ENCODE results near the gene OXSR1. TPM values are rescaled to one million over a fixed set of nuclear protein-coding genes. Genes with fewer than 3 reads are reported as not detected.

Gene OXSR1
- total RNA-seq, 1 experiment from 2014 or later = 35.1 TPM

GRCh38 chr3:38119248-38119544 is 46.1 kb upstream of the OXSR1 start:
- H3K4me3 ChIP-seq (replicated peaks in 1 of 2; ENCODE audit: low read depth in 1 of 2, low read length in 2 of 2) = no peak overlapping the region
- no peak overlapping the region for H2AFZ ChIP-seq (ENCODE audit: low read depth, low read length, poor library complexity, severe bottlenecking)
- intact Hi-C loops (cut with micrococcal nuclease) = loop anchor here (5.0 to 10.0 kb wide), 4 partner anchors 144 to 723 kb away; partner anchors contain the start of gene XYLB
- ChIA-PET RAD21 (ENCODE audit: low non-redundant PET in 1 of 2, low total read pairs in 2 of 2, uncharacterized antibody in 2 of 2, unreplicated experiment in 2 of 2) (no interaction called here), CTCF (interaction anchor here (2.5 kb wide), 1 partner anchor 361 kb away, joined by 7 read pairs; no protein-coding TSS in a partner anchor), POLR2A (no interaction called here)
- H3K9me3 ChIP-seq (ENCODE audit: control insufficient read depth in 1 of 2, insufficient read depth in 1 of 2, low read depth in 1 of 2, low read length in 2 of 2) = no peaks in the 10 kb centered on the region
- H4K20me1 ChIP-seq (ENCODE audit: insufficient read depth) = no peaks in the 10 kb centered on the region
- H3K27ac ChIP-seq (ENCODE audit: low read depth, low read length) = no peak overlapping the region
- ATAC-seq (no peak), DNase-seq (ENCODE audit: low read depth, low spot score) (no peak)
- no peaks in the 10 kb centered on the region for H3K27me3 ChIP-seq (ENCODE audit: insufficient read depth, low read length)
- H3K9ac ChIP-seq (ENCODE audit: low read length) = no peak overlapping the region
- BruUV-seq (replicated peaks) = no TSS peak
- H3K4me1 ChIP-seq (ENCODE audit: control insufficient read depth in 1 of 2, insufficient read depth in 2 of 2, low read length in 2 of 2) = peaks cover 5 to 11% of the 10 kb centered on the region in 2 experiments; a peak in 3 of 4 replicates
- TF ChIP-seq EZH2 (IDR thresholded peaks at IDR 0.05) (no peak), SRF (IDR thresholded peaks at IDR 0.05; ENCODE audit: low read depth) (no peak), ZBTB33 (IDR thresholded peaks at IDR 0.05; ENCODE audit: extremely low read depth, insufficient replicate concordance, low read length) (no peak), RAD21 (IDR thresholded peaks at IDR 0.05; ENCODE audit: low read depth) (no peak), EGR1 (IDR thresholded peaks at IDR 0.05; ENCODE audit: low read depth) (no peak), ZNF274 (IDR thresholded peaks at IDR 0.05; ENCODE audit: low read depth, low read length) (no peak), SP1 (IDR thresholded peaks at IDR 0.05; ENCODE audit: low read depth) (no peak), POLR2A (IDR thresholded peaks at IDR 0.05; ENCODE audit: borderline replicate concordance, extremely low read depth, insufficient read depth, insufficient read length) (no peak), SIN3A (IDR thresholded peaks at IDR 0.05; ENCODE audit: low read depth) (no peak), REST (IDR thresholded peaks at IDR 0.05; ENCODE audit: low read depth) (no peak), ATF3 (IDR thresholded peaks at IDR 0.05) (no peak), CTCF (IDR thresholded peaks at IDR 0.05 in 2 of 3, conservative IDR thresholded peaks at IDR 0.05 in 1 of 3; ENCODE audit: borderline replicate concordance in 1 of 3, insufficient read depth in 1 of 3, low read depth in 2 of 3, low read length in 2 of 3) (no peak), CBX3 (IDR thresholded peaks at IDR 0.05; ENCODE audit: low read depth) (no peak), TCF7L2 (IDR thresholded peaks at IDR 0.05; ENCODE audit: borderline replicate concordance, extremely low read depth, insufficient read depth, insufficient read length) (no peak), EZH2phosphoT487 (IDR thresholded peaks at IDR 0.05; ENCODE audit: borderline replicate concordance) (no peak), MAX (IDR thresholded peaks at IDR 0.05) (no peak)
- H3K9me2 ChIP-seq (ENCODE audit: insufficient read depth) = no peaks in the 10 kb centered on the region
- no peaks in the 10 kb centered on the region for H3K79me2 ChIP-seq (ENCODE audit: insufficient read depth, low read length)
- no peak overlapping the region for H3K4me2 ChIP-seq (ENCODE audit: low read length)
- peaks cover 0 to 8% of the 10 kb centered on the region in 2 experiments; a peak in 3 of 4 replicates for H3K36me3 ChIP-seq (ENCODE audit: control insufficient read depth in 1 of 2, insufficient read depth in 2 of 2, low read length in 2 of 2)

Data from HCT116 (cell line).